ENCODE data around the gene VHLL.

GRCh38 chr1:156284757-156285156 lies 14.3 kb downstream of the VHLL start:
- TF ChIP-seq EZH2 (IDR thresholded peaks at IDR 0.05; ENCODE audit: low read length, unreplicated experiment), result no peak
- TF ChIP-seq, protein P1, sequence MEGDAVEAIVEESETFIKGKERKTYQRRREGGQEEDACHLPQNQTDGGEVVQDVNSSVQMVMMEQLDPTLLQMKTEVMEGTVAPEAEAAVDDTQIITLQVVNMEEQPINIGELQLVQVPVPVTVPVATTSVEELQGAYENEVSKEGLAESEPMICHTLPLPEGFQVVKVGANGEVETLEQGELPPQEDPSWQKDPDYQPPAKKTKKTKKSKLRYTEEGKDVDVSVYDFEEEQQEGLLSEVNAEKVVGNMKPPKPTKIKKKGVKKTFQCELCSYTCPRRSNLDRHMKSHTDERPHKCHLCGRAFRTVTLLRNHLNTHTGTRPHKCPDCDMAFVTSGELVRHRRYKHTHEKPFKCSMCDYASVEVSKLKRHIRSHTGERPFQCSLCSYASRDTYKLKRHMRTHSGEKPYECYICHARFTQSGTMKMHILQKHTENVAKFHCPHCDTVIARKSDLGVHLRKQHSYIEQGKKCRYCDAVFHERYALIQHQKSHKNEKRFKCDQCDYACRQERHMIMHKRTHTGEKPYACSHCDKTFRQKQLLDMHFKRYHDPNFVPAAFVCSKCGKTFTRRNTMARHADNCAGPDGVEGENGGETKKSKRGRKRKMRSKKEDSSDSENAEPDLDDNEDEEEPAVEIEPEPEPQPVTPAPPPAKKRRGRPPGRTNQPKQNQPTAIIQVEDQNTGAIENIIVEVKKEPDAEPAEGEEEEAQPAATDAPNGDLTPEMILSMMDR (conservative IDR thresholded peaks at IDR 0.05; ENCODE audit: low read depth, low read length), result no peak
